Astrocyte of the cerebellum (primary cell): ENCODE data around the gene TSKU.
A peak's percentile ranks its signal among the peaks of the same experiment; 100 is the strongest.

Experiments
- DNase-seq: peaks from one replicate; pipeline ENCODE4 v3.0.0-alpha.2; 2011; ENCODE audit warnings: low read depth
- H3K4me3 ChIP-seq: 2 replicates; pipeline ENCODE4 v1.5.1; 2011; ENCODE audit warnings: mild to moderate bottlenecking, low read depth, low read length, moderate library complexity
- CTCF ChIP-seq: IDR thresholded peaks from 2 replicates; pipeline ENCODE4 v1.5.1; 2012; ENCODE audit warnings: low read length, low read depth, moderate library complexity, mild to moderate bottlenecking; ENCODE audit errors: missing control alignments
- in situ Hi-C: cut with HindIII; loops from 2 replicates; pipeline ENCODE4 v1.10.0; 2017; ENCODE audit warnings: low sequenced_read_pairs

Gene TSKU

GRCh38 chr11:76803811-76804600 is 20.9 kb downstream of the TSKU start:
- no peak for DNase-seq
- in situ Hi-C loops: no loop called here
- no peak for TF ChIP-seq CTCF
- H3K4me3 ChIP-seq: no peak overlapping the region

GRCh38 chr11:76805206-76805913 is 22.2 kb downstream of the TSKU start:
- H3K4me3 ChIP-seq: no peak overlapping the region
- DNase-seq: no peak
- no peak for TF ChIP-seq CTCF
- in situ Hi-C loops: loop anchor here (5.0 kb wide), 1 partner anchor 67 kb away; no protein-coding TSS in a partner anchor

GRCh38 chr11:76806131-76806530 is 23.0 kb downstream of the TSKU start:
- in situ Hi-C loops: loop anchor here (5.0 kb wide), 1 partner anchor 66 kb away; no protein-coding TSS in a partner anchor
- no peak overlapping the region for H3K4me3 ChIP-seq
- DNase-seq: no peak
- no peak for TF ChIP-seq CTCF

GRCh38 chr11:76806608-76807205 is 23.6 kb downstream of the TSKU start:
- H3K4me3 ChIP-seq: no peak overlapping the region
- in situ Hi-C loops: loop anchor here (5.0 kb wide), 1 partner anchor 66 kb away; no protein-coding TSS in a partner anchor
- no peak for TF ChIP-seq CTCF
- no peak for DNase-seq

- in situ Hi-C loops: loop anchor here (5.0 kb wide), 1 partner anchor 65 kb away; no protein-coding TSS in a partner anchor
- DNase-seq: peak; percentile 68
- peak; percentile 77 for TF ChIP-seq CTCF
- H3K4me3 ChIP-seq: no peak overlapping the region
Measured at GRCh38 chr11:76807206-76807875, 24.2 kb downstream of the TSKU start.

- in situ Hi-C loops: loop anchor here (5.0 kb wide), 1 partner anchor 64 kb away; no protein-coding TSS in a partner anchor
- TF ChIP-seq CTCF: no peak
- no peak overlapping the region for H3K4me3 ChIP-seq
- DNase-seq: no peak
Measured at GRCh38 chr11:76808171-76808570, 25.0 kb downstream of the TSKU start.
